ENCODE results near the gene KNL1. TPM values are rescaled to one million over a fixed set of nuclear protein-coding genes. Genes with fewer than 3 reads are reported as not detected.
A peak's percentile ranks its signal among the peaks of the same experiment; 100 is the strongest.

The KNL1 gene, protein sequence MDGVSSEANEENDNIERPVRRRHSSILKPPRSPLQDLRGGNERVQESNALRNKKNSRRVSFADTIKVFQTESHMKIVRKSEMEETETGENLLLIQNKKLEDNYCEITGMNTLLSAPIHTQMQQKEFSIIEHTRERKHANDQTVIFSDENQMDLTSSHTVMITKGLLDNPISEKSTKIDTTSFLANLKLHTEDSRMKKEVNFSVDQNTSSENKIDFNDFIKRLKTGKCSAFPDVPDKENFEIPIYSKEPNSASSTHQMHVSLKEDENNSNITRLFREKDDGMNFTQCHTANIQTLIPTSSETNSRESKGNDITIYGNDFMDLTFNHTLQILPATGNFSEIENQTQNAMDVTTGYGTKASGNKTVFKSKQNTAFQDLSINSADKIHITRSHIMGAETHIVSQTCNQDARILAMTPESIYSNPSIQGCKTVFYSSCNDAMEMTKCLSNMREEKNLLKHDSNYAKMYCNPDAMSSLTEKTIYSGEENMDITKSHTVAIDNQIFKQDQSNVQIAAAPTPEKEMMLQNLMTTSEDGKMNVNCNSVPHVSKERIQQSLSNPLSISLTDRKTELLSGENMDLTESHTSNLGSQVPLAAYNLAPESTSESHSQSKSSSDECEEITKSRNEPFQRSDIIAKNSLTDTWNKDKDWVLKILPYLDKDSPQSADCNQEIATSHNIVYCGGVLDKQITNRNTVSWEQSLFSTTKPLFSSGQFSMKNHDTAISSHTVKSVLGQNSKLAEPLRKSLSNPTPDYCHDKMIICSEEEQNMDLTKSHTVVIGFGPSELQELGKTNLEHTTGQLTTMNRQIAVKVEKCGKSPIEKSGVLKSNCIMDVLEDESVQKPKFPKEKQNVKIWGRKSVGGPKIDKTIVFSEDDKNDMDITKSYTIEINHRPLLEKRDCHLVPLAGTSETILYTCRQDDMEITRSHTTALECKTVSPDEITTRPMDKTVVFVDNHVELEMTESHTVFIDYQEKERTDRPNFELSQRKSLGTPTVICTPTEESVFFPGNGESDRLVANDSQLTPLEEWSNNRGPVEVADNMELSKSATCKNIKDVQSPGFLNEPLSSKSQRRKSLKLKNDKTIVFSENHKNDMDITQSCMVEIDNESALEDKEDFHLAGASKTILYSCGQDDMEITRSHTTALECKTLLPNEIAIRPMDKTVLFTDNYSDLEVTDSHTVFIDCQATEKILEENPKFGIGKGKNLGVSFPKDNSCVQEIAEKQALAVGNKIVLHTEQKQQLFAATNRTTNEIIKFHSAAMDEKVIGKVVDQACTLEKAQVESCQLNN (N-terminal part only)
- total RNA-seq, result 10 to 100 TPM in 1 of 2 donors, 1 to 10 TPM in 1; 8.5 to 18.8 TPM

DNA sequence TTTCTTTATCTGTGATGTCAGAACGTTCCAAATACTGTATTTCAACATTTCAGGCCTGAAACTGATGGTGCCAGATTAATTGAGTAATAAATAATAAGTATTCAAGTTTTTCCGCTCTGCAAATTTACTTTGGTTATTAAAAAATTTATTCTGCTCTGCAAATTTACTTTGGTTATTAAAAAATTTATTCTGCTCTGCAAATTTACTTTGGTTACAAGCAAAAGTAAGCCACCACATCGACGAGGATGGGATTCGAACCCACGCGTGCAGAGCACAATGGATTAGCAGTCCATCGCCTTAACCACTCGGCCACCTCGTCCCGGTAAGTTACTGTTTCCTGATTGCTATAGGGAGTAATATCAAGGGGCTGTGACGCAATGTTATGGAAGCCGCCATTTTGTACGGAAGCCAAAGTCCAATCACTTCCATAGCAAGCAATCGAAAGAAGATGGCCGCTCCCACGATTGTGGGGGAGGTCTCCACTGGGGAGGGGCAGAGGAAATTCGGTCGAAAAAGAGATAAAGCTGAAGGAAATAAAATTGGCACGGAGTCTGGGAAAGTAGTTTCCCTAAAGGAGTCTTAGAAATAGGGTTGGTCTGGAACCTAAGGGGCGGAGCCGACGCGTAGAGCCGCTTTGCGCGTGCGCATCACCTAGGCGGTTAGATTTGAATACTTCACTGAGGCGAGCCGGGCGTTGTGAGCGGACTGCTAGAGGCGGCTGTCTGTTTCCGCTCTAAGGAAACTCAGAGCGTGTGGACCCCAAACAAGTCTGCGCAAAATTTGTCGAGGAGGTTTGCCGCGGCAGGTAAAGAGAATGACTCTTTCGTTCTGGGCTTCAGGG lies at the start of gene KNL1:
Gene KNL1 (plus strand): TSS at position 662 of the 841 bp plus-strand sequence. CDS start 8,683 bp downstream, outside the sequence.
- Histone ChIP-seq H3K36me3 (no peaks in the 10 kb centered on the region), H3K4me3 (peak within 1 kb of the TSS; percentile 75), H3K27me3 (no peaks in the 10 kb centered on the region), H3K9me3 (no peaks in the 10 kb centered on the region), H3K9ac (ENCODE audit: low read depth in 2 of 2, low read length in 2 of 2) (peak within 1 kb of the TSS; percentile 61 to 67), H3K27ac (peak within 1 kb of the TSS; percentile 70), H3K4me1 (no peaks in the 10 kb centered on the region)
- intact Hi-C loops (cut with DNase I), result no loop called here
- TF ChIP-seq, protein P1, sequence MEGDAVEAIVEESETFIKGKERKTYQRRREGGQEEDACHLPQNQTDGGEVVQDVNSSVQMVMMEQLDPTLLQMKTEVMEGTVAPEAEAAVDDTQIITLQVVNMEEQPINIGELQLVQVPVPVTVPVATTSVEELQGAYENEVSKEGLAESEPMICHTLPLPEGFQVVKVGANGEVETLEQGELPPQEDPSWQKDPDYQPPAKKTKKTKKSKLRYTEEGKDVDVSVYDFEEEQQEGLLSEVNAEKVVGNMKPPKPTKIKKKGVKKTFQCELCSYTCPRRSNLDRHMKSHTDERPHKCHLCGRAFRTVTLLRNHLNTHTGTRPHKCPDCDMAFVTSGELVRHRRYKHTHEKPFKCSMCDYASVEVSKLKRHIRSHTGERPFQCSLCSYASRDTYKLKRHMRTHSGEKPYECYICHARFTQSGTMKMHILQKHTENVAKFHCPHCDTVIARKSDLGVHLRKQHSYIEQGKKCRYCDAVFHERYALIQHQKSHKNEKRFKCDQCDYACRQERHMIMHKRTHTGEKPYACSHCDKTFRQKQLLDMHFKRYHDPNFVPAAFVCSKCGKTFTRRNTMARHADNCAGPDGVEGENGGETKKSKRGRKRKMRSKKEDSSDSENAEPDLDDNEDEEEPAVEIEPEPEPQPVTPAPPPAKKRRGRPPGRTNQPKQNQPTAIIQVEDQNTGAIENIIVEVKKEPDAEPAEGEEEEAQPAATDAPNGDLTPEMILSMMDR (IDR thresholded peaks at IDR 0.05), result no peak
- peak; percentile 95 for DNase-seq

DNA sequence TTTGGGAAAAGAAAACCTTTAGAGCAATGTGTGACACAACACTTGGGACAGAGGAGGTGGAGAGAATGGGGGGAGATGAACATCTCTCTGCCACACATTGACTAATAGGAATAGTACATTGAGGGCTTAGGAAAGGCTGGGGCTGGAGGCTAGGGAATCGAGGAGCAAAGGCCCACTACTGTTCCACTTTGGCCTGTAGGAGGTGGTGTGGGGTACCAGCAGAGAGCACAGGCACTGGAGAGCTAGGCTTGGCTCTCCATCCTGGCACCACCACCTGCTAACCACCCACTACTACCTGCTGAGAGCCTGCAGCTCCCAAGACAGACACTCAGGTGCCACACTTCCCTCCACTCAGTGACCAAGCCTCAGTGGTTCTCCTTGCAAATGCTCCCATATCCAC lies 48.6 kb upstream of the KNL1 start:
- Histone ChIP-seq H3K4me3 (no peak overlapping the region), H3K27ac (no peak overlapping the region), H3K36me3 (no peaks in the 10 kb centered on the region), H3K4me1 (no peaks in the 10 kb centered on the region), H3K9ac (ENCODE audit: low read depth in 2 of 2, low read length in 2 of 2) (no peak overlapping the region), H3K9me3 (no peaks in the 10 kb centered on the region), H3K27me3 (no peaks in the 10 kb centered on the region)
- DNase-seq, result no peak
- intact Hi-C loops (cut with DNase I), result no loop called here
- TF ChIP-seq, protein P1 (IDR thresholded peaks at IDR 0.05), result no peak

DNA sequence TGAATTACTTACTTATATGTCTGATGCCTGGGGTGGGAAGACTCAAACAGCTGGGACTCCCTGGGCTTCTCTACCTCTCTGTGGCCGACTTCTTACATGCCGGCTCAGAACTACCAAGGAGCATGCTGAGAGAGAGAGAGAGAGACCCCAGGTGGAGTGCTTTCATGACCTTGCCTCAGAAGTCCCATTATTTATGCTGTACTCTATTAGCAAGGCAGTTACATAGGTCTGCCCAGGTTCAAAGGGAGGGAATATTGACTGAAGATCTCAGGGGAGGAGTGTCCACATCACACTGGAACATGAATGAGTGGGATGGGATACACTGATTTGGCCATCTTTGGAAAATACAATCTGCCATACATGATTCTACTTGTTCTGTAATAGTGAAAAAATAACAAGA lies 45.4 kb upstream of the KNL1 start:
- Histone ChIP-seq H3K36me3 (no peaks in the 10 kb centered on the region), H3K4me1 (no peaks in the 10 kb centered on the region), H3K9me3 (no peaks in the 10 kb centered on the region), H3K4me3 (no peak overlapping the region), H3K27me3 (no peaks in the 10 kb centered on the region), H3K27ac (no peak overlapping the region), H3K9ac (ENCODE audit: low read depth in 2 of 2, low read length in 2 of 2) (no peak overlapping the region)
- TF ChIP-seq, protein P1 (IDR thresholded peaks at IDR 0.05), result no peak
- DNase-seq, result no peak
- intact Hi-C loops (cut with DNase I), result no loop called here

DNA sequence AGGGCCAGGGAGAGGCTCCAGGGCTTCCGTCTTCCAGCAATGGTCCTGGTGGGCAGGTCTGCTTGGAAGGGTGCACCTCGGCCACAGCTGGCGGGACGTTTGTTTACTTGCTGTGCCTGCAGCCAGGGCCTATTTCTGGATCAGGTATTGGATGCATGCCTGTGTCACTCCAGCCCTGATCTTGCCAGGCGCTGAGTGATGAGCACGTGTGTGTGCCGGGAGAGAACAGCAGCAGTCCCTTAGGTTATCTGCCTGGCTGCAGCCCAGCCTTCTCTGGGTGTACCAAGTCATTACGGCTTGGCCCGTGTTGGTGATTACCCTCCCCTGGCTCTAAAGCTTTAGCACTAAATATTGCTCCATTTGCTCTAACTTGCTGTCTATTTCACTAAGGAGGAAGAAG lies 44.2 kb upstream of the KNL1 start:
- H3K27ac ChIP-seq, result no peak overlapping the region
- no peaks in the 10 kb centered on the region for H3K4me1 ChIP-seq
- no peak for DNase-seq
- H3K4me3 ChIP-seq, result no peak overlapping the region
- no peaks in the 10 kb centered on the region for H3K27me3 ChIP-seq
- no peaks in the 10 kb centered on the region for H3K36me3 ChIP-seq
- H3K9ac ChIP-seq (ENCODE audit: low read depth in 2 of 2, low read length in 2 of 2), result no peak overlapping the region
- intact Hi-C loops (cut with DNase I), result no loop called here
- TF ChIP-seq, protein P1 (IDR thresholded peaks at IDR 0.05), result no peak
- no peaks in the 10 kb centered on the region for H3K9me3 ChIP-seq
